Bronchial epithelial cell (primary cell): Measurements from ENCODE around the gene ERFE. TPM values are rescaled to one million over a fixed set of nuclear protein-coding genes. Genes with fewer than 3 reads are reported as not detected.
A peak's percentile ranks its signal among the peaks of the same experiment; 100 is the strongest.

Experiments used
- DNase-seq: peaks from one replicate; pipeline ENCODE4 v3.0.0-alpha.2; 2010; ENCODE audit warnings: low read depth
- FAIRE-seq: peaks from 2 replicates; lab custom pipeline; 2011; peaks lifted over from hg19 to GRCh38; lab: Jason Lieb, UNC
- H3K27me3 ChIP-seq: 2 replicates; pipeline ENCODE4 v1.5.1; 2011; ENCODE audit warnings: low read length; ENCODE audit not compliant: control insufficient read depth, insufficient read depth
- H3K36me3 ChIP-seq: 2 replicates; pipeline ENCODE4 v1.5.1; 2011; ENCODE audit warnings: low read length; ENCODE audit not compliant: control insufficient read depth, insufficient read depth
- H3K4me3 ChIP-seq: 2 replicates; pipeline ENCODE4 v1.5.1; 2011; ENCODE audit warnings: mild to moderate bottlenecking, low read depth, low read length, control low read depth
- CTCF ChIP-seq: IDR thresholded peaks from 2 replicates; pipeline ENCODE4 v1.5.1; 2011; ENCODE audit warnings: mild to moderate bottlenecking, moderate library complexity, low read length, control low read depth, inconsistent platforms; ENCODE audit not compliant: insufficient read depth, severe bottlenecking
- total RNA-seq: library from RNA; depleted of rRNA; stranded (reverse); fragments of >200 nt; gene quantifications from 2 replicates; pipeline ENCODE4 v1.2.1, GENCODE V29; 2014

ERFE gene
- total RNA-seq, 1 donor from 2014 or later, result 4.2 TPM

GRCh38 chr2:238151205-238151604 is 7.6 kb upstream of the ERFE start:
- Histone ChIP-seq H3K4me3 (no peak overlapping the region), H3K27me3 (no peaks in the 10 kb centered on the region), H3K36me3 (no peaks in the 10 kb centered on the region)
- FAIRE-seq, result no peak
- TF ChIP-seq CTCF, result no peak
- DNase-seq, result no peak

- Histone ChIP-seq H3K36me3 (no peaks in the 10 kb centered on the region), H3K27me3 (no peaks in the 10 kb centered on the region), H3K4me3 (no peak overlapping the region)
- FAIRE-seq (no peak), DNase-seq (no peak)
- TF ChIP-seq CTCF, result no peak
Observed at GRCh38 chr2:238151628-238152235, 7.0 kb upstream of the ERFE start.

GRCh38 chr2:238152771-238153688 is 5.7 kb upstream of the ERFE start:
- FAIRE-seq, result no peak
- TF ChIP-seq CTCF, result peak; percentile 18
- H3K36me3 ChIP-seq, result no peaks in the 10 kb centered on the region

GRCh38 chr2:238154570-238154969 is 4.2 kb upstream of the ERFE start:
- H3K4me3 ChIP-seq, result no peak overlapping the region
- H3K36me3 ChIP-seq, result no peaks in the 10 kb centered on the region
- no peak for TF ChIP-seq CTCF
- no peak for FAIRE-seq
- DNase-seq, result no peak
- no peaks in the 10 kb centered on the region for H3K27me3 ChIP-seq

More at GRCh38 chr2:238152771-238153688, 5.7 kb upstream of the ERFE start:
- Histone ChIP-seq H3K27me3 (no peaks in the 10 kb centered on the region), H3K4me3 (no peak overlapping the region)
- DNase-seq, result no peak

- Histone ChIP-seq H3K36me3 (no peaks in the 10 kb centered on the region), H3K27me3 (no peaks in the 10 kb centered on the region), H3K4me3 (no peak overlapping the region)
- DNase-seq (no peak), FAIRE-seq (peak; percentile 43)
- TF ChIP-seq CTCF, result no peak
Observed at GRCh38 chr2:238155051-238155760, 3.6 kb upstream of the ERFE start.
